ENCODE measurements around the gene NFATC2. TPM values are rescaled to one million over a fixed set of nuclear protein-coding genes. Genes with fewer than 3 reads are reported as not detected.
A peak's percentile ranks its signal among the peaks of the same experiment; 100 is the strongest.
"Not testable (repeated sequence)": the region's sequence is repeated elsewhere in the genome, so short reads cannot be mapped to it uniquely, and the experiment has no call there.

Gene NFATC2
- total RNA-seq, 2 experiments from 2014 or later, result 32.5 to 33.2 TPM

DNA sequence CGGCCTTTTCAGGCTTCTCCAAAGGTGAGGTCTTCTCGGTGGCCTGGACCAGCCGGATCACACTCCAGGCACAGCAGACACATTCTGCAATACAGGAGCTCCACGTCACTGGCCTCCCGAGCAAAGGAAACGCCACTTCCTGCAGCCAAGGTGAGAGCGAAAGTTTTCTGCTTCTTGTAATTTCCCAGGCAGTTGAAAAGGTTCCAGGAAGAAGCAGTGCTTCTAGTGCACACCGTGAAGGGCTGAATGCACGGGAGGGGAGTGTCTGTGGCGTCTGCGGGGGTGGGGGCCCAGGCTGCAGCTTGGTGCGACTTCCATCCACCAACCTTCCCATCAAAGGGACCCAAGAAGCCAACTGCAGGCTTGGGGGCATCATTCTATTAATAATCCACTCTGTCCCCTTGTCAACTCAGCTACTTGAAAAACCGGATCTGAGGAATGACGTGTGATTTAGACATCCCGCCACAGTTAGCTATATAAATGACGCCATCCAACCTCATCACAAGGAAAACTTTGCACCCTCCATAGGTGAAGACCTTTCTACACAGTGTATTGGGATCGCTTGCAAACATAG lies 61.1 kb downstream of the NFATC2 start:
- peak in 9 of 14 experiments; percentile 12 to 76 (median 44) for DNase-seq

DNA sequence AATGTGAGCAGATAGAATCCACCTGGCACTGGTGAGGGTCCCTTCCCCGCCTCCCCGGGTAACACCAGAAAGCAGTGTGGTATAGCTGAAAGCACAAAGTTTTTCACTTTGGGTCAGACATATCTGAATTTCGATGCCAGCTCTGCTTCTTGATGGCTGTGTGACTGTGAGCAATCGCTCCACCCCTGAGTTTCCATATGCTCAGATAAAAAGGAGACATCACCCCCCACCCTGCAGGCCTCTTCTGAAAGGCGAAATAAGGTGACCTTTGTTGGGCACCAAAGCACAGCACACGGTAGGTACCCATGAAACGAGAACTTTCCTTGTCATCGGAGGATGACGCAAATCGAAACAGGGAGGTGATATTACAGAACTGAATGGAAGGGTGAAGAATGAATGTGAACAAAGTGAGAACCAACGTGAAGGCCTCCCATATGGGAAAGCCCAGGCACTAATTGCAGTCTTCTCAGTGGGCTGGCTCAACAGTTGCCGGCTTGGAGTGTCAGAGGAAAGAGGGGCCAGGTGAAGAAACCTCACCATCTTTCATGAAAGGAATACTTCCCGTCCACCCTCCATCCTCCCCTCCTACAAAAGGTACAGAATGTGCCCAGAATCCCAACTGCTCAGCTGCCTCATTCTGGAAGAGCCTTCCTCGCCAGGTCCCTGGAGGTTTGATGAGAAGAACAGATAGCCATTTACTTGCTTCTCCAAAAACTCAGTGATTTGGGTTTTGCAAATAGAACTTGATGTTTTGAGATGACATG lies 61.8 kb downstream of the NFATC2 start:
- Histone ChIP-seq H3K9me3 (ENCODE audit: control insufficient read depth in 1 of 2, insufficient read depth in 1 of 2, low read length in 2 of 2) (no peaks in the 10 kb centered on the region), H3K4me3 (ENCODE audit: low read length) (peak overlapping the region; percentile 12), H3K4me1 (ENCODE audit: insufficient read depth, low read length) (peaks cover 53% of the 10 kb centered on the region), H3K27ac (ENCODE audit: low read depth in 1 of 2, low read length in 2 of 2) (peak overlapping the region; percentile 33 to 68), H3K27me3 (ENCODE audit: control insufficient read depth in 1 of 2, insufficient read depth in 2 of 2, low read length in 2 of 2) (no peaks in the 10 kb centered on the region), H3K36me3 (ENCODE audit: insufficient read depth, low read length) (peaks cover 32% of the 10 kb centered on the region)
- Mint-ChIP-seq H3K27me3 (no peaks in the 10 kb centered on the region), H3K9me3 (peaks cover 3% of the 10 kb centered on the region), H3K36me3 (ENCODE audit: low read depth) (peaks cover 59% of the 10 kb centered on the region), H3K4me3 (peak overlapping the region; percentile 62), H3K27ac (peak overlapping the region; percentile 87), H3K4me1 (ENCODE audit: low read depth) (peaks cover 90% of the 10 kb centered on the region)
- DNase-seq (peak in 5 of 14 experiments; percentile 25 to 69 (median 42)), ATAC-seq (ENCODE audit: poor library complexity) (peak; percentile 56)
- intact Hi-C loops (cut with DNase I, micrococcal nuclease), result loop anchor here (2.0 to 5.0 kb wide), 2 partner anchors 20 to 62 kb away; partner anchors contain the start of gene NFATC2 (in 1 of the 2)
- ChIA-PET POLR2A (interaction anchor here (0.5 to 2.8 kb wide), 8 partner anchors 10 to 80 kb away, joined by 3 to 16 read pairs (median 4); no protein-coding TSS in a partner anchor), CTCF (interaction anchor here (1.0 to 1.3 kb wide), 2 partner anchors 20 to 62 kb away, joined by 3 to 4 read pairs; partner anchors contain the start of gene NFATC2)
- TF ChIP-seq, protein P1, sequence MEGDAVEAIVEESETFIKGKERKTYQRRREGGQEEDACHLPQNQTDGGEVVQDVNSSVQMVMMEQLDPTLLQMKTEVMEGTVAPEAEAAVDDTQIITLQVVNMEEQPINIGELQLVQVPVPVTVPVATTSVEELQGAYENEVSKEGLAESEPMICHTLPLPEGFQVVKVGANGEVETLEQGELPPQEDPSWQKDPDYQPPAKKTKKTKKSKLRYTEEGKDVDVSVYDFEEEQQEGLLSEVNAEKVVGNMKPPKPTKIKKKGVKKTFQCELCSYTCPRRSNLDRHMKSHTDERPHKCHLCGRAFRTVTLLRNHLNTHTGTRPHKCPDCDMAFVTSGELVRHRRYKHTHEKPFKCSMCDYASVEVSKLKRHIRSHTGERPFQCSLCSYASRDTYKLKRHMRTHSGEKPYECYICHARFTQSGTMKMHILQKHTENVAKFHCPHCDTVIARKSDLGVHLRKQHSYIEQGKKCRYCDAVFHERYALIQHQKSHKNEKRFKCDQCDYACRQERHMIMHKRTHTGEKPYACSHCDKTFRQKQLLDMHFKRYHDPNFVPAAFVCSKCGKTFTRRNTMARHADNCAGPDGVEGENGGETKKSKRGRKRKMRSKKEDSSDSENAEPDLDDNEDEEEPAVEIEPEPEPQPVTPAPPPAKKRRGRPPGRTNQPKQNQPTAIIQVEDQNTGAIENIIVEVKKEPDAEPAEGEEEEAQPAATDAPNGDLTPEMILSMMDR (IDR thresholded peaks at IDR 0.05), result no peak

More for the DNA sequence above, 61.1 kb downstream of the NFATC2 start:
- Histone ChIP-seq H3K4me1 (ENCODE audit: insufficient read depth, low read length) (peaks cover 53% of the 10 kb centered on the region), H3K27ac (ENCODE audit: low read depth in 1 of 2, low read length in 2 of 2) (peak overlapping the region; percentile 33 to 68), H3K4me3 (ENCODE audit: low read length) (peak overlapping the region; percentile 12), H3K9me3 (ENCODE audit: control insufficient read depth in 1 of 2, insufficient read depth in 1 of 2, low read length in 2 of 2) (no peaks in the 10 kb centered on the region), H3K27me3 (ENCODE audit: control insufficient read depth in 1 of 2, insufficient read depth in 2 of 2, low read length in 2 of 2) (no peaks in the 10 kb centered on the region), H3K36me3 (ENCODE audit: insufficient read depth, low read length) (peaks cover 37% of the 10 kb centered on the region)
- POLR2A ChIA-PET, result interaction anchor here (0.8 to 2.8 kb wide), 10 partner anchors 9 to 81 kb away, joined by 3 to 16 read pairs (median 4); partner anchors contain the start of gene NFATC2
- TF ChIP-seq, protein P1 (IDR thresholded peaks at IDR 0.05), result no peak
- Mint-ChIP-seq H3K27ac (peak overlapping the region; percentile 87), H3K9me3 (peaks cover 3% of the 10 kb centered on the region), H3K4me3 (peak overlapping the region; percentile 62), H3K27me3 (no peaks in the 10 kb centered on the region), H3K36me3 (ENCODE audit: low read depth) (peaks cover 59% of the 10 kb centered on the region), H3K4me1 (ENCODE audit: low read depth) (peaks cover 90% of the 10 kb centered on the region)
- intact Hi-C loops (cut with DNase I, micrococcal nuclease), result loop anchor here (2.0 to 5.0 kb wide), 2 partner anchors 19 to 61 kb away; partner anchors contain the start of gene NFATC2 (in 1 of the 2)
- ATAC-seq (ENCODE audit: poor library complexity), result peak; percentile 69
- CTCF ChIA-PET, result interaction anchor here (0.8 to 1.3 kb wide), 4 partner anchors 9 to 79 kb away, joined by 3 to 4 read pairs (median 3); partner anchors contain the start of gene NFATC2

DNA sequence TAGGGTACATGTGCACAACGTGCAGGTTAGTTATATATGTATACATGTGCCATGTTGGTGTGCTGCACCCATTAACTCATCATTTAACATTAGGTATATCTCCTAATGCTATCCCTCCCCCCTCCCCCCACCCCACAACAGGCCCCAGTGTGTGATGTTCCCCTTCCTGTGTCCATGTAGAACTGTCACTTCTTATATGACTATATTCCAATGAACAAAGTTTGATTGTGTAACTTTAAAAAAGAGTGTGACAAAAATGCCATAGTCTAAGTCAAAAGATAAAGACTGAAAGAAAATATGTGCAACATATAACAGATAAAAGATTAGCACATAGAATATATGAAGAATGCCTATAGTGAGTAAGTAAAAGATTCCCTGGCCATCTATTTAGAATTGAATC lies 66.4 kb downstream of the NFATC2 start:
- H3K27me3 ChIP-seq (ENCODE audit: control insufficient read depth in 1 of 2, insufficient read depth in 2 of 2, low read length in 2 of 2); H3K4me3 ChIP-seq (ENCODE audit: low read length); ATAC-seq (ENCODE audit: poor library complexity); H3K4me3 Mint-ChIP-seq; H3K27ac ChIP-seq (ENCODE audit: low read depth in 1 of 2, low read length in 2 of 2); CTCF ChIA-PET; H3K9me3 Mint-ChIP-seq; H3K27me3 Mint-ChIP-seq; intact Hi-C loops (cut with DNase I, micrococcal nuclease); H3K9me3 ChIP-seq (ENCODE audit: control insufficient read depth in 1 of 2, insufficient read depth in 1 of 2, low read length in 2 of 2); DNase-seq: not testable (repeated sequence)
- peaks cover 35% of the 10 kb centered on the region for H3K4me1 ChIP-seq (ENCODE audit: insufficient read depth, low read length)
- H3K4me1 Mint-ChIP-seq (ENCODE audit: low read depth), result peaks cover 57% of the 10 kb centered on the region
- H3K27ac Mint-ChIP-seq, result peak overlapping the region; percentile 66
- H3K36me3 Mint-ChIP-seq (ENCODE audit: low read depth), result peaks cover 79% of the 10 kb centered on the region
- peaks cover 60% of the 10 kb centered on the region for H3K36me3 ChIP-seq (ENCODE audit: insufficient read depth, low read length)
- POLR2A ChIA-PET, result interaction anchor here (1.3 kb wide), 1 partner anchor 33 kb away, joined by 3 read pairs; no protein-coding TSS in a partner anchor
